OCI-LY3 (cell line): ENCODE measurements around the gene DNAH14.

Experiments
- CTCF ChIP-seq: fragments of 200-600, 300-600 bp; sonication (generic); IDR thresholded peaks from 2 replicates; pipeline ENCODE4 v1.5.1; 2014; ENCODE audit warnings: antibody characterized with exemption, low read length, low read depth
- EZH2phosphoT487 ChIP-seq: fragments of 200-600 bp; shearing (Covaris generic); IDR thresholded peaks from 2 replicates; pipeline ENCODE4 v1.6.1; 2018; ENCODE audit warnings: antibody characterized with exemption, mixed run types, low read depth

- no peak for TF ChIP-seq CTCF
- no peak for TF ChIP-seq EZH2phosphoT487
These were observed 412.2 kb downstream of the DNAH14 start for GRCh38 chr1:225341642-225342041.
